Nephron (organoid): ENCODE results near the gene NLRP8.
"Not testable (repeated sequence)": the region's sequence is repeated elsewhere in the genome, so short reads cannot be mapped to it uniquely, and the experiment has no call there.

Source experiments
- H3K27ac Mint-ChIP-seq, 3 experiments: 2 replicates each; pipeline ENCODE4 v1.8.0; 2020; ENCODE audit warnings: mixed read lengths in 3 of 3, mild to moderate bottlenecking in 2 of 3, moderate library complexity in 1 of 3
- H3K27me3 Mint-ChIP-seq: 2 replicates; pipeline ENCODE4 v1.8.0; 2021; ENCODE audit warnings: low read depth, mild to moderate bottlenecking, moderate library complexity, mixed read lengths
- H3K36me3 Mint-ChIP-seq: 2 replicates; pipeline ENCODE4 v1.8.0; 2020; ENCODE audit warnings: low read depth, mixed read lengths
- H3K4me1 Mint-ChIP-seq: 2 replicates; pipeline ENCODE4 v1.8.0; 2020; ENCODE audit warnings: mixed read lengths
- H3K4me3 Mint-ChIP-seq, 3 experiments: 2 replicates each; pipeline ENCODE4 v1.8.0; 2020; ENCODE audit warnings: mild to moderate bottlenecking in 3 of 3, mixed read lengths in 3 of 3, moderate library complexity in 2 of 3
- H3K9me3 Mint-ChIP-seq: 2 replicates; pipeline ENCODE4 v1.8.0; 2020; ENCODE audit warnings: mixed read lengths
- TF ChIP-seq, protein P1 (sequence below), 3 experiments: fragments of 200-600 bp; sonication (generic); IDR thresholded peaks; one replicate each; pipeline ENCODE4 v1.5.0; 2021; ENCODE audit warnings: antibody characterized with exemption in 3 of 3; ENCODE audit not compliant: unreplicated experiment in 3 of 3

The NLRP8 gene

GRCh38 chr19:55907746-55908145 is 39.9 kb upstream of the NLRP8 start:
- Mint-ChIP-seq H3K4me3 (no peak overlapping the region), H3K9me3 (peaks cover 67% of the 10 kb centered on the region), H3K27me3 (no peaks in the 10 kb centered on the region)

GRCh38 chr19:55909801-55910200 is 37.8 kb upstream of the NLRP8 start:
- Mint-ChIP-seq H3K27ac (no peak overlapping the region), H3K9me3 (peaks cover 70% of the 10 kb centered on the region), H3K36me3 (no peaks in the 10 kb centered on the region), H3K4me1 (no peaks in the 10 kb centered on the region), H3K27me3 (no peaks in the 10 kb centered on the region), H3K4me3 (no peak overlapping the region)
- TF ChIP-seq, protein P1, sequence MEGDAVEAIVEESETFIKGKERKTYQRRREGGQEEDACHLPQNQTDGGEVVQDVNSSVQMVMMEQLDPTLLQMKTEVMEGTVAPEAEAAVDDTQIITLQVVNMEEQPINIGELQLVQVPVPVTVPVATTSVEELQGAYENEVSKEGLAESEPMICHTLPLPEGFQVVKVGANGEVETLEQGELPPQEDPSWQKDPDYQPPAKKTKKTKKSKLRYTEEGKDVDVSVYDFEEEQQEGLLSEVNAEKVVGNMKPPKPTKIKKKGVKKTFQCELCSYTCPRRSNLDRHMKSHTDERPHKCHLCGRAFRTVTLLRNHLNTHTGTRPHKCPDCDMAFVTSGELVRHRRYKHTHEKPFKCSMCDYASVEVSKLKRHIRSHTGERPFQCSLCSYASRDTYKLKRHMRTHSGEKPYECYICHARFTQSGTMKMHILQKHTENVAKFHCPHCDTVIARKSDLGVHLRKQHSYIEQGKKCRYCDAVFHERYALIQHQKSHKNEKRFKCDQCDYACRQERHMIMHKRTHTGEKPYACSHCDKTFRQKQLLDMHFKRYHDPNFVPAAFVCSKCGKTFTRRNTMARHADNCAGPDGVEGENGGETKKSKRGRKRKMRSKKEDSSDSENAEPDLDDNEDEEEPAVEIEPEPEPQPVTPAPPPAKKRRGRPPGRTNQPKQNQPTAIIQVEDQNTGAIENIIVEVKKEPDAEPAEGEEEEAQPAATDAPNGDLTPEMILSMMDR (IDR thresholded peaks at IDR 0.05; ENCODE audit: unreplicated experiment in 3 of 3) = no peak

More at GRCh38 chr19:55907746-55908145, 39.9 kb upstream of the NLRP8 start:
- Mint-ChIP-seq H3K27ac (no peak overlapping the region), H3K4me1 (no peaks in the 10 kb centered on the region), H3K36me3 (no peaks in the 10 kb centered on the region)
- TF ChIP-seq, protein P1 (IDR thresholded peaks at IDR 0.05; ENCODE audit: unreplicated experiment in 3 of 3) = no peak

- TF ChIP-seq, protein P1 (IDR thresholded peaks at IDR 0.05; ENCODE audit: unreplicated experiment in 3 of 3) = no peak
- H3K4me3 Mint-ChIP-seq = no peak overlapping the region
- H3K4me1 Mint-ChIP-seq = no peaks in the 10 kb centered on the region
- H3K9me3 Mint-ChIP-seq = peaks cover 72% of the 10 kb centered on the region
- H3K36me3 Mint-ChIP-seq = no peaks in the 10 kb centered on the region
- no peaks in the 10 kb centered on the region for H3K27me3 Mint-ChIP-seq
- no peak overlapping the region for H3K27ac Mint-ChIP-seq
These were observed 34.7 kb upstream of the NLRP8 start for GRCh38 chr19:55912916-55913315.

GRCh38 chr19:55913643-55914268 is 33.9 kb upstream of the NLRP8 start:
- Mint-ChIP-seq H3K27ac (no peak overlapping the region), H3K9me3 (peaks cover 71% of the 10 kb centered on the region), H3K4me3 (no peak overlapping the region), H3K27me3 (no peaks in the 10 kb centered on the region), H3K36me3 (no peaks in the 10 kb centered on the region), H3K4me1 (no peaks in the 10 kb centered on the region)
- TF ChIP-seq, protein P1 (IDR thresholded peaks at IDR 0.05; ENCODE audit: unreplicated experiment in 3 of 3) = no peak

- Mint-ChIP-seq H3K4me3 (no peak overlapping the region), H3K27ac (no peak overlapping the region), H3K27me3 (no peaks in the 10 kb centered on the region), H3K9me3 (peaks cover 69% of the 10 kb centered on the region), H3K4me1 (no peaks in the 10 kb centered on the region), H3K36me3 (no peaks in the 10 kb centered on the region)
- TF ChIP-seq, protein P1 (IDR thresholded peaks at IDR 0.05; ENCODE audit: unreplicated experiment in 3 of 3) = no peak
These were observed 24.1 kb upstream of the NLRP8 start for GRCh38 chr19:55923556-55923955.

- H3K9me3 Mint-ChIP-seq = peaks cover 65% of the 10 kb centered on the region
These were observed 19.6 kb upstream of the NLRP8 start for GRCh38 chr19:55927991-55928390.

DNA sequence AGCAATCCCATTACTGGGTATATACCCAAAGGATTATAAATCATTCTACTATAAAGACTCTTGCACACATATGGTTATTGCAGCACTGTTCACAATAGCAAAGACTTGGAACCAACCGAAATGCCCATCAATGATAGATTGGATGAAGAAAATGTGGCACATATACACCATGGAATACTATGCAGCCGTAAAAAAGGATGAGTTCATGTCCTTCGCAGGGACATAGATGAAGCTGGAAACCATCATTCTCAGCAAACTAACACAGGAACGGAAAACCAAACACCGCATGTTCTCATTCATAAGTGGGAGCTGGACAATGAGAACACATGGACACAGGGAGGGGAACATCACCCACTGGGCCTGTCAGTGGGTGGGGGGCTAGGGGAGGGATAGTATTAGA is 18.4 kb upstream of the NLRP8 start:
- not testable (repeated sequence) for H3K27ac Mint-ChIP-seq, H3K27me3 Mint-ChIP-seq, H3K36me3 Mint-ChIP-seq, H3K4me3 Mint-ChIP-seq, H3K4me1 Mint-ChIP-seq
- H3K9me3 Mint-ChIP-seq = peaks cover 67% of the 10 kb centered on the region

More at GRCh38 chr19:55927991-55928390, 19.6 kb upstream of the NLRP8 start:
- no peaks in the 10 kb centered on the region for H3K4me1 Mint-ChIP-seq
- H3K36me3 Mint-ChIP-seq = no peaks in the 10 kb centered on the region
- no peak overlapping the region for H3K4me3 Mint-ChIP-seq
- H3K27me3 Mint-ChIP-seq = no peaks in the 10 kb centered on the region
- TF ChIP-seq, protein P1 (IDR thresholded peaks at IDR 0.05; ENCODE audit: unreplicated experiment in 3 of 3) = no peak
- no peak overlapping the region for H3K27ac Mint-ChIP-seq
